HG03139 (cell line): Measurements from ENCODE around the gene CAV3.

Source experiments
- ATAC-seq: cut with Tn5 transposase; IDR thresholded peaks from one replicate; pipeline ENCODE4 v1.9.1; 2021; ENCODE audit not compliant: unreplicated experiment

CAV3 gene

DNA sequence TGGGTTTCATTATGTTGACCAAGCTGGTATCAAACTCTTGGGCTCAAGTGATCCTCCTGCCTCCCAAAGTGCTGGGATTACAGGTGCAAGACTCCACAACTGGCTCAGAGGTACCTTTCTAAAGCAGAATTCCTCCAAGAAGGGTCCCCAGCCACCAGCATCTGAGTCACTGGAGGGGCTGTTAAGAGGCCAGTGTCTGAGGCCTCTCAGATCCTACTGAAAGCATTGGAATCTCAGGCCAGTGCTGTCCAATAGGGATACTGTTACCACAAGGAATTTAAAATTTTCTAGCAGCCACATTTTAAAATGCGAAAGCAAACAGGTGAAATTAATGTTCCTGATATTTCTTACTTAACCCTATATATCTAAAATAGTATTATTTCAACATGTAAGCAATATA is 1.3 kb downstream of the CAV3 start:
- ATAC-seq, result no peak

DNA sequence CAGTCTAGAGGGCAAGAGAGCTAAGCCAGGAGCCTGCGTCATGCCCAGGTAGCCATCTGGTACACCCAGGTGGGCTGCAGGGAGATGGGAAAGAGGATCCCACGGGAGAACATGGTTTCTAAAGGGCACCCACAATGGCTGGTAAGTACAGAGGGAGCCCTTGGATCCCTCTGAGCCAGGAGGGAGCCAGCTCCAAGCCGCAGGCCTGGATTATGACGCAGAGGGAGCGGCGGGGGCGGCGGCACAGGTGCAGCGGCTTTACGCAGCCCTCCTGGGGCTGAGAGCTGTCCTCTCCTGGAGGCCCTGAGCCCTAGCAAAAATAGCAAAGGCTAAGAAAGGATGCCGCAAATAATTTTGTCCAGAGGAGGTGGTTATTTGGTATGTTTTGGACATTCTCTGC is 2.8 kb downstream of the CAV3 start:
- ATAC-seq, result no peak

DNA sequence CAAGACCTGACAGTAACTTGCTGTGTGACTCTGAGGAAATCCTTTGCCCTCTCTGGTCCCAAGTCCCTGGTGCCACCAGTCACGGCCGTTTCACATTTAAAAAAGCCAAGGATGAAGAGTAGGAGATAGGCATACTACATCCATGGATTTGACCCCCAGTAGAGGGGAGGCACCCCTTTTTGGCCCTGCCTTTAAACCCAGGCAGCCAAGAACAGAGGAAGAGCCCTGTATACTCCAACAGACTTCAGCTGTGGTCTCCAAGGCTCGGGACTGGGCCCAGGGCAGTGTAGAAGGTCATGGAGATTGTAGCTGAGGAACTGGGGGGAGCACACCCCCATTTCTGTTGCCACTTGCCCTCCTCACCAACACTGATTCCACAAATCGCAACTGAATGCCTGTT is 3.7 kb downstream of the CAV3 start:
- ATAC-seq, result no peak

DNA sequence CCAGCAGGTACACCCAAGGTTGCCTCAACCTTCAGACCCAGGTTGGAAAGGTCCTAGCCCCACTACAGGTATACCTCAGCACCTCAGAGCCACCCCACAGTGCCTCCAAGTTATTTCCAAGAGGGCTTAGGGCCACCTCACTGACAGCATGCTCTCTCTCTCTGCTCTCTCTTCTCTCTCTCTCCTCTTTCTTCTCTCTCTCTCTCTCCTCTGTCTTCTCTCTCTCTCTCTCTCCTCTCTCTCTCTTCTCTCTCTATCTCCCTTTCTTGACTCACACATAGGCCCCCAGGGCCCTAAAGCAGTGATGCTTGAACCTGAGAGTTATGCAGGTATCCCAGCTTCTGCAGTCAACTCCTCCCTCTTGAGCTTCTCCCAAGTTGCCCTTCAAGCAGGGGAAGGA is 4.2 kb downstream of the CAV3 start:
- ATAC-seq, result no peak

DNA sequence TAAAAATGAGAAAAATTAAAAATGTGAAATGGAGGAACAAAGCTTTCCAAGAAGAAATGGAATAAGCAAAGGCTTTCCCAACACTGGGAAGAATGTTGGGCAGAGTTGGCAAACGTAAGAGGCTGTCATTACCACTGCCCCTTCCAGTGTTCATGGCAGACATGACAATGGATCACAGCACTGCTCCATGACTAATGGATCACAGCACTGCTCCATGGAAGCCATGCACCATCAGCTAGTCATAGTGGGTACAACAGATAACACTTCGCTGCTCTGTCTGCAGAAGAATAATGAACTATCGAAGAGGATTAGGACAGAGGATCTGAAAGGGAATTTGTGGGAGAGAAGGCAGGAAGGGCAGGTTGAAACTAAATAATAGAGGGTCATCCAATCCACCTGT is 5.0 kb downstream of the CAV3 start:
- ATAC-seq, result no peak

DNA sequence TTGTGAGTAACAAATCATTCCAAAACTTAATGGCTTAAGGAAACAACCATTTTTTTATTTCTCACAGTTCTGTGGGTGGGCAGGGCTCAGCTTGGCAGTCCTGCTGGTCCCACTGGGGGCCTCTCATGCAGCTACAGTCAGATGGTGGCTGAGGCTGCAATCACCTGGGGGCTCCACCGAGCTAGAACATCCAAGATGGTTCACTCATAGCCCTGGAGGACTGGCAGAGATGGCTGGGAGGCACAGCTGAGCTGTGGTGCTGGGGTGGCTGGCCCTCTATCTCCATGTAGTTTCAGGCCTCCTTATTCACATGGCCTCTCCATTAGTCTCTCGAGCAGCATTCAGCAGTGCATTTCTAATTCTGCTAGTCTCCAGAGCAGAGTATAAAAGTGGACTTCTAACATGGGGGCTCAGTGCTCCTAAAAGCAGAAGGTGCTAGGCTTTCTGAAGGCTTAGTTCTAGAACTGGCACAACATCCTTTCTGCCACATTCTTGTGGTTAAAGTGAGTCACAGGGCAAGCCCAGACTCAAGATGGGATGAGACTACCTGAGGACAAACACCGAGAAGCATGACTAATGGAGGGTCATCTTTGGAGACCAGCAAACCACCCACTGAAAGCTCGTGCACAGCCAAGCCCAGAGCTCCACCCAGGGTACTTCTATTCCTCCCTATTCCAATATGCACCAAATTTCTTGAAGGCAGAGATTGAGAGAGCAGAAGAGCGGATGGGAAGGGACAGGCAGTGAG is 6.3 kb downstream of the CAV3 start:
- ATAC-seq, result no peak

DNA sequence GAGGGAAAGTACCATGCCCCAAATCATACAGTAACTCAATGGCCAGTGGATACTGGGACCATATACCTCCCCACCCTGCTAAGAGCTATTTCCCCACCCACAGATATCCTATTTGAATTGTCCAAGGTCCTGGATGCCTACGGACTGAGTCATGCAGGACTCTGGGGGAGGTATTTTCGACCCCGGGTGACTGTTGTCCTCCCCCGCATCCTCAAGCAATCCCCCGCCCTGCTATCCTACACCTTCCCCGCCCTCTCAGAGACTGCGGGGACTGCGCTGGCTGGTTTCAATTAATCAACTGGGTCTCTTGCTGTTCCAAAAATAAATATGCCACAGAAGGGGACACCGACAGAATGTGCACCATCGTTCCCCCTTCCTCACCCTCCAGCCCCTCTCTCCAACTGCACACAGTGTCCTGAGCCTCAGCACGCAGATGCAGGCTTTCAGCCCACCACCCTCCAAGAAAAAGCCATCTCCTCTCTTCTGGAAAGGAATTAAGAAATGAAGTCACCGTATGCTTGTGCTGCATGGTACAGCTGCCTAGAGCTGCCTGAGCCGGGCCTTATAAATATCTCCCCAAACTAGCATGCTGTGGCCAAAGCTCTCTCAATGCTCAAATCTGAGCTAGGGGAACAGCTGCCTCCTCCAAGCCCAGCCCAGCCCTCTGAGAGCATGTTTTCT is 8.1 kb downstream of the CAV3 start:
- no peak for ATAC-seq

DNA sequence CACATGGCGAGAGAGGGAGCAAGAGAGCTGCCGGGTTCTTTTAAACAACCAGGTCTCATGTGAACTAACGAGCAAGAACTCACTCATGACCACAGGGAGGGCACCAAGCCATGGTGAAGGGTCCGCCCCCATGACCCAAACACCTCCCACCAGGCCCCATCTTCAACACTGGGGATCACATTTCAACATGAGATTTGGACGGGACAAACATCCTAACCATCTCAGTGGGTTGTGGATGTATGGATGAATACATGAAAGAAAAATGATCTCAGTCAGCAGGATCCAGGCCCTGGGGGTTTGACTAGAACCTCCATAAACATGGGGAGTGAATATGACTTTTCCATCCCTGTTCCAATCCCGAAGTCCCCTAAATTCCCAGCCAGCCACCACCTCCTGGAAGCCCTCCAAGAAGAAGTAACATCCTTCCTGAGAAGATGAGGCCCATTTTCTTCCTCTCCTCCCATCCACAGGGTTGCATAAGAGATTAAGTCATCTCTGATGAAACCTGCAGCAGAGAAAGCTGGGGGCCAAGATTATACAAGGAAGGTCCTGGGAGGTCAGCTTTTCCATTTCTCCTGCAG is 9.5 kb downstream of the CAV3 start:
- ATAC-seq, result no peak

DNA sequence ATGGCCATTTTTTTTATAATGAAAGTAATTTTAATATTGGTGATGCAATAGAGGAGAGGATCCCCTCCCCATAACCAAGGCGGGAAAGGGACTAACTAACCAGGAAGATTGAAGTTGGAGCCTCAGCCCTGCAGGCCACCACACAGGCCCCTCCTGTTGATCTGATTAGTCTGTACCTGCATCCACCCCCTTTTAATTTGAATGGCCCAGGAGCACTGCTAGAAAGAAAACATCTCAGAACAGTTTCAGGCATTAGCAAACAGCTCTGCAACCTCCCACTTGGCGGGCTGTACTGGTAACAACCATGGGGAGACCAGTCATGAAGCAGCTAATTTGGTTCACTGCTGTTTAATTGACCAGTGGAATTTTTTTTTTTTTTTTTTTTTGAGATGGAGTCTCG is 10.3 kb downstream of the CAV3 start:
- ATAC-seq, result no peak

DNA sequence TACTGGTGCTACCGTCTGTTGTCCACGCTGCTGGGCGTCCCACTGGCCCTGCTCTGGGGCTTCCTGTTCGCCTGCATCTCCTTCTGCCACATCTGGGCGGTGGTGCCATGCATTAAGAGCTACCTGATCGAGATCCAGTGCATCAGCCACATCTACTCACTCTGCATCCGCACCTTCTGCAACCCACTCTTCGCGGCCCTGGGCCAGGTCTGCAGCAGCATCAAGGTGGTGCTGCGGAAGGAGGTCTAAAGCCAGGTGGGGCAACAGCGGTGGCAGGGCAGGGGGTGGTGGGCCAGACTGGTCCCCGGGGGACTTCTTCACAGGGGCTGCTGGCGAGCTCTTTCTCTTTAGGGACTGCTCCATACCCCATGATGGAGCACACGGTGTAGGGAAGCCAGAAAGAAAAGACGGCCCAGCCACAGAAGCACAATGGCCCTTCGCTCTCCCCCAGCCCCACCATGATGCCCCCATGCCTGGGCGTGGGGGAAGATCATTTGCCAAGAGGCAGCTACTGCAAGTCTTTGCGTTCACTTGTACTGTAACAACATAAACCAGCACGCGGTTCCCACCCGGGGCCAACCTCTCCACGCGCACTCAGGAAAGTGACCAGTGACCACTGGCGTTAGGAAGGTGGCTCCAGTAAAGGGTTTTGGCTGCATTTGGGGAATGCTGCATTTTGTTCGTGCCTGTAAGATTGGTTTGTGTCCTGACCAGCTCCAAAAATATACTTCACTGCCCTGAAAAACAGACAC is 12.2 kb downstream of the CAV3 start:
- ATAC-seq, result no peak

DNA sequence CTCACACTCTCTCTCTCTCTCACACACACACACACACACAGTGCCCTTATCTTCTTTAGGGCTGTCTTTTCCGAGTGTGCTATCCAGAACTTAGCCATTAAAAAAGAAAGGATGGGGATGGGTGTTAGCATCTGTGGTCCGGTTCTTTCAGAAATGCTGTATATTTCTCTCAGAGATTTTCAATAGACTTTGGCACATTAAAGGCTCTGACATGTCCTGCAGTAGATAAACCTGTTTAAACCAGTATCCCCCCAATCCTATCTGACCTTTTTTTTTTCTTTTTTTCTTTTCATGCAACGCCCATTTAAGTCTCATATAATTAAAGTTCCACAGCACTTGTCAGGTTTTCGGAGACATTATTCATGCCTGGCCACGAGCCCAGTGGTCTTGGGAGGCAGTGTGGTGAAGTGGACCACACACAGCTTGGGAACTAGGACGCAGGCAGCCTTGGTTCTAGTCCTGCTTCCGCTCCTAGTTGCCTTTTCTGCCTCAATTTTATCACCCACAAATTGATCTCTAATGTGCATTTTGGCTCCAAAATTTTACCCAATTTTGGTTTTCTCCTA is 13.3 kb downstream of the CAV3 start:
- no peak for ATAC-seq

DNA sequence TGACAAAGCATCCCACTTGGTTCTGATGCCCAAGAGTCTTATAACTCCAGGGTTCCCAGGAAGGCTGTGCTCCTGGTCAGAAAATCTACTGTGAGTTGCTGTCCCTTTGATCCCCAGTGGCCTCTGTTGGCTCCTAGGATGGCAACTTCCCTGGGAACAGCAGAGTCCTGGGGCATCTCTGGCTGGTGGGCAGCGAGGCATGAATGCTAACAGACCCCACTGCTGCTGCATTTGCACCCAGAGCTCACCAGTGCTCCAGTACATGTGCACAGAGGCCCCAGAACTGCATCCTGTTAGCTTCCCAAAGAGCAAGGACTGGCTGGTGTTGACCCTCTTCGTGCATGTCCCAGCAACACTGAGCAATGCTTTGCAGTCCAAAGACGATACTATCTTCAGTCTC is 15.7 kb downstream of the CAV3 start:
- no peak for ATAC-seq

DNA sequence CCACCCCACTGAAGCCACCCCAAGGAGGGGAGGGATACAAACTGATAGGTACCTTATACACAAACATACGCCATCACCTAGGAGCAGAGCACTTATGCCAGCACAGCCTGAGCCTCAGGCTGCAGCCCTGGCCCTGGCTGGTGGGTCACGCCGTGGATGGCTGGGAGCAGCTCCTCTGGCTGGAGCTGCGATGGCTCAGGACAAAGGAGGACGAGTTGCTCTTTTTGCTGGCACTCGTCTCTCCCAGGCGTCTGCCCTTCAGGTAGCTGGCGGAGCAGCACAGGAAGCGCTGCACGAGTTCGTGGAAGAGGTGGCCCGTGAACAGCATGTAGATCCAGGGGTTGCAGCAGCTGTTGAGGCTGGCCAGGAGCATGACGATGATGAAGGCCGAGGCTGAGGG is 19.2 kb downstream of the CAV3 start:
- ATAC-seq, result no peak

DNA sequence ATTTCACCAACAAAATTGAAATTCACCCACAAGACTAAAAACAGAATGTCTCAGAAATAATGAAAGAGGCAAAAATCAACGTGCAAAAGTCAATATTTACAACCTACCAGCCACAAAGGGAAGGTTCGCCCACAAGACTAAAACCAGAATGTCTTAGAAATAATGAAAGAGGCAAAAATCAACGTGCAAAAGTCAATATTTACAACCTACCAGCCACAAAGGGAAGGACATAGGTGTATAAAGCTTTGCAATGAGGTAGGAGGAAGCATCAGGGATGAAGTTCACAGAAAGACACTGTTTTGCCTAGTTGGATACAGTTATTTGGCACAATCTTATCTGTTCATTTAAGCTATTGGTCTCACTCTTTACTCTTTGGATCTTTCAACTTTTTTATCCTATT is 21.5 kb downstream of the CAV3 start:
- no peak for ATAC-seq

DNA sequence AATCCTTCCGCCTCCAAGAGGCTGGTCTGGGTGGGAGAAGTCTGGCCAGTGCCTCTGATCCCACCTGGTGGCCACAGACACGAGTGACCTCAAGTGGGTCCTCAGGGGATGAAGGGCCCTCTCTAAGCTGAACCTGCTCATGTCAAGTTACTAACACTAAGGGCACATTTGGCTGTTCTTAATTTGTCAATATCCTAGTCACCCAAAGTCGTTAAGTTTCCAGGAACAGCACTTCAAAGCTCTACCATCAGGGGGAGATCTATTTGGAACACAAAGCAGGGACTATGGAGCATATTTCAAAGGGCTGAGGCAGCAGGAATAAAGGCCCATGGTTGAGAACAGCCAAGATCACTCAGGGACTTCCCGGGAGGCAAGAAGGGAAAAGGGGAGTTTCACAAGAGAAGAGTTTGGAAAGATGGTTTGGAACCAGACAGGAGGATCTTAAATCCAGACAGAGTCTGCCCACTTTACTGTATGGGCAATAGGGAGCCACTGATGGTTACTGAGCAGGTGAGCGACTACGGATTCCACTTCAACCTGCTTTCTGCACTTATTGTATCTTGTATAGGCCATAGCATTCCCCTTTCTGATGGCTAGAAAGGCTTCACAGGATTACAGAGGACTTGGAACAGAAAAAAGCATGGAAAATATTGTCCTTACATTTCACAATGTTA is 22.1 kb downstream of the CAV3 start:
- no peak for ATAC-seq

DNA sequence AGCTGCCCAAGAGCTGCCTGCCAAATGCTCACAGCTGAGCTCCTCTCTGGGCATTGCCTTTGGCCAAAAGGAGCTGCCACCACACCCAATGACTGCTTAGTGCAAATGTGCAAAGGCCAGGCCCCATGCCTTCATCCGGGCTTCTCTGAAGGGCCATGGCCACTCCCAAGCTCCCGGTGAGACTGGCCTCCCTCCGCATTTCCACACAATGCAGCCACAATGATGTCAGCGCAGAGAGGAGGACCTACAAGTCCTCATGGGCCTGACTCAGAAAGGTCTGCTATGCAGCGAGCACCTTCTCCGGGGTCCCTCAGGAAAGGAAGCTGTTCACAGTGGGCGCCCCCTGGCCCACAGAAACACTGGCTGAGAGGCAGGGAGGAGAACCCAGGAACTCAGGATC is 23.1 kb downstream of the CAV3 start:
- ATAC-seq, result no peak

DNA sequence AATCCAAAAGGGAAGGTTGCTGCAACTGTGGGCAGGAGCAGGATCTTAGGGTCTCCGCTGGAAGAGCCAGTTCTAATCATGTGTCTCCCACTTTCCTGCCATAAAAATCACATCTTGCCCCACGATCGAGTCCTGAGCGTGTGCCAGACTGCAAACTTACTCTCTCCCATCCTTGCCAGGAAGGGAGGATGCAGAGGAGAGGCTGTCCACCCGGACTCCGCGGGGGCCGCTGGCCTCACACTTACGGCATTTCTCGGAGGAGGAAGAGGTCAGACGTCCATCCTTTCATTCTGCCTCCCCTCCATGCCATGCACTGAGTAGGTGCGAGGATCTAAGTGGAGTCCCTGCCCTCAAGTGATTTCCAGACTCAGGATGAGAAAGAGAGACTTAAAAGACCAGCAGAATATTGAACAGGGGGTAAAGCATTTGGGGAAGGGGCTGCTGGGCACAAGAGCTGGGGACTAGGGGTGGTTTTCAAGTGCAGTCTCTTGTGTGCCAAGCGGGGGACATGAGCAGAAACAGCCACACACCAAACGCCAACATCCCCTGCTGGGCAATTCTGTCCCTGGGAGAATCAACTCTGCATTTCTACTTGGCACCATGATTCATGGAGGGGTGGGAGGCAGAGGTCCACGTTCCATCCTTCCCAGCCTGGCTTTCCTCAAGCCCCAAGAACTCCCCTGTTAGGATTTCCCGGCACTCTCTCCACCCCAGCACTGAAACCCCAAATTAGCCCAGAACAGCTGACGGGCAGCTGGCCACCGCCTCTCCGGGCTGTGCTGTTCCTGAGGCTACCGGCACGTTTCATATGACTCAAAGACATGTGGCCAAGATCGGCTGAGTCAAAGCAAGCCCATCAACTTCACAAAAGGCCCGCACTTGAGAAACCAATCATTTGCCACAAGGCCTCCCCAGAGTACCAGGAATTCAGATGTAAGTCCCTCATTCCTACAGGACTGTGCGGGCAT is 24.2 kb downstream of the CAV3 start:
- no peak for ATAC-seq

DNA sequence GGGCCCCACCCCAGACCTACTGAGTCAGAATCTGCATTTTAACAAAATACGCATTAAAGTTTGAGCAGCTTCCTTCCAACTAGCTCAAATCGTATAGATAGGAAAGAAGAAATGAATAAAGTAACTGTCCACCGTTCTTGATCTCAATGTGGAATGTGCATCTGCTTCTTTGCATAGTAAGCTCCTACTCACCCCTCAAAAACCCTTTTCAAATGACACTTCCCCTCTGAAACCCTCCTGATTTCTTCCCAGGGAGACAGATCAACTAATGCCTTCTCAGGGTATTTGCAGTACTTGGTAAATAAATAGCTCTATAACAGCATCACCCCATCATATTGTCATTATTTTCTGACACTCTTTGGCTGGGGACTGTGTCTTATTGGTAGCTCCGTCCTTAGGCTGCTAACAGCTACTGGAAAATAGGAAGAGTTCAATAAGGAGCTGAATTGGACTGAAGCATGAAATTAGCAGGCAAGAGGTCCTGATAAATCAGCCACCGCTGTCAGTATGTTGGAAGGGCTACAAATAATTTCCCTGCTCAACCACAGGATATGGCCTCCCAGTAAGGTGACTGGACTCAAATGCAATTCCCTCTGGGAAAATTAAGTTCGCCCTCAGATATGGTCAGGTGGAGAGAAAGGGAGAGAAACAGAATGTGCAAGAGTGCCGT is 25.6 kb downstream of the CAV3 start:
- ATAC-seq, result no peak

DNA sequence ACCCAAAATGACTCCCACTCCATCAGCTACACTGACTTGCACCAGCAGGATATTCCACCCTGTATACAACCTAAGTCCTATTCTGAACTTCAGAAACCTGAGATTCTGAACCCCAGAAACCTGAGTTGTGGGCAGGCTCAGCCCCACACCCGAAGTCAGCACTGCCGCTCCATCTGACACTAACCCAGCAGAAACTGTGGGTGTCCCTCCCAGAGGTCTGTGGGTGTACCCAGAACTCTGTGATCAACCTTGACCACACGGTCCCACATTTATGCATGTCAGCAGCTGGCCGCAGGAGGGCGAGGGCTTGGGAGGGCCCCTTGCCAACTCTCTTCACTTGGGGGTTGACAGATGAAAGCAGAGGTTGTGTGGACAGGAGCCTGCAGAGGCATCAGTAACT is 26.5 kb downstream of the CAV3 start:
- no peak for ATAC-seq
